ENCODE results near the gene MRE11.

MRE11 gene

GRCh38 chr11:94423507-94423906, 70.1 kb downstream of the MRE11 start:
- TF ChIP-seq REST (IDR thresholded peaks at IDR 0.05; ENCODE audit: insufficient read depth in 1 of 2, low read depth in 2 of 2, low read length in 2 of 2) (no peak), SIN3A (IDR thresholded peaks at IDR 0.05; ENCODE audit: borderline replicate concordance, insufficient read depth, low read length) (no peak), TAF1 (IDR thresholded peaks at IDR 0.05; ENCODE audit: borderline replicate concordance, insufficient read depth, low read length) (no peak), POLR2AphosphoS5 (IDR thresholded peaks at IDR 0.05; ENCODE audit: low read depth, low read length) (no peak), FOXP2 (optimal IDR thresholded peaks at IDR 0.05; ENCODE audit: borderline replicate concordance, extremely low read depth, extremely low read length, insufficient read depth) (no peak)

- no peak for TF ChIP-seq POLR2AphosphoS5 (IDR thresholded peaks at IDR 0.05; ENCODE audit: low read depth, low read length)
Observed at GRCh38 chr11:94418123-94418765, 75.4 kb downstream of the MRE11 start.

GRCh38 chr11:94417386-94417987, 76.2 kb downstream of the MRE11 start:
- TF ChIP-seq TAF1 (IDR thresholded peaks at IDR 0.05; ENCODE audit: borderline replicate concordance, insufficient read depth, low read length) (no peak), SIN3A (IDR thresholded peaks at IDR 0.05; ENCODE audit: borderline replicate concordance, insufficient read depth, low read length) (no peak), REST (IDR thresholded peaks at IDR 0.05; ENCODE audit: insufficient read depth in 1 of 2, low read depth in 2 of 2, low read length in 2 of 2) (no peak), POLR2AphosphoS5 (IDR thresholded peaks at IDR 0.05; ENCODE audit: low read depth, low read length) (no peak), FOXP2 (optimal IDR thresholded peaks at IDR 0.05; ENCODE audit: borderline replicate concordance, extremely low read depth, extremely low read length, insufficient read depth) (no peak)

GRCh38 chr11:94405062-94405833, 88.4 kb downstream of the MRE11 start:
- no peak for TF ChIP-seq SIN3A (IDR thresholded peaks at IDR 0.05; ENCODE audit: borderline replicate concordance, insufficient read depth, low read length)
- TF ChIP-seq TAF1 (IDR thresholded peaks at IDR 0.05; ENCODE audit: borderline replicate concordance, insufficient read depth, low read length) = no peak
- TF ChIP-seq FOXP2 (optimal IDR thresholded peaks at IDR 0.05; ENCODE audit: borderline replicate concordance, extremely low read depth, extremely low read length, insufficient read depth) = no peak
- TF ChIP-seq POLR2AphosphoS5 (IDR thresholded peaks at IDR 0.05; ENCODE audit: low read depth, low read length) = no peak
- TF ChIP-seq REST (IDR thresholded peaks at IDR 0.05; ENCODE audit: insufficient read depth in 1 of 2, low read depth in 2 of 2, low read length in 2 of 2) = no peak

- TF ChIP-seq TAF1 (IDR thresholded peaks at IDR 0.05; ENCODE audit: borderline replicate concordance, insufficient read depth, low read length) = no peak
- TF ChIP-seq SIN3A (IDR thresholded peaks at IDR 0.05; ENCODE audit: borderline replicate concordance, insufficient read depth, low read length) = no peak
- TF ChIP-seq FOXP2 (optimal IDR thresholded peaks at IDR 0.05; ENCODE audit: borderline replicate concordance, extremely low read depth, extremely low read length, insufficient read depth) = no peak
- TF ChIP-seq REST (IDR thresholded peaks at IDR 0.05; ENCODE audit: insufficient read depth in 1 of 2, low read depth in 2 of 2, low read length in 2 of 2) = no peak
- no peak for TF ChIP-seq POLR2AphosphoS5 (IDR thresholded peaks at IDR 0.05; ENCODE audit: low read depth, low read length)
Observed at GRCh38 chr11:94402355-94402754, 91.3 kb downstream of the MRE11 start.

All from PFSK-1 (cell line).